Vagina (tissue), 2 donors: ENCODE measurements around the gene TIGD3.

ENCODE experiments used
- CTCF ChIP-seq, 3 experiments: fragments of 450-650 bp in 2 of 3; fragments of 200-600 bp in 1 of 3; sonication (generic) in 1 of 3; IDR thresholded peaks; one replicate each; pipeline ENCODE4 v1.5.1; 2017 to 2019; ENCODE audit warnings: antibody characterized with exemption in 3 of 3, mild to moderate bottlenecking in 2 of 3, moderate library complexity in 2 of 3
- POLR2AphosphoS5 ChIP-seq, 2 donors: sonication (generic); formaldehyde crosslinking; IDR thresholded peaks; one replicate each; pipeline ENCODE4 v1.9.0; 2017; ENCODE audit warnings: antibody characterized with exemption in 2 of 2, mild to moderate bottlenecking in 2 of 2, low read depth in 1 of 2; ENCODE audit not compliant: insufficient read depth in 1 of 2

GRCh38 chr11:65354265-65355012 lies at the start of gene TIGD3:
- no peak for TF ChIP-seq CTCF (IDR thresholded peaks at IDR 0.05)
- peak; percentile 35 to 61 for TF ChIP-seq POLR2AphosphoS5 (IDR thresholded peaks at IDR 0.05; ENCODE audit: insufficient read depth in 1 of 2, low read depth in 1 of 2)
